Renal pelvis (tissue), 12 donors: ENCODE data around the gene NRIP2. TPM values are rescaled to one million over a fixed set of nuclear protein-coding genes. Genes with fewer than 3 reads are reported as not detected.
A peak's percentile ranks its signal among the peaks of the same experiment; 100 is the strongest.
"Not testable (repeated sequence)": the region's sequence is repeated elsewhere in the genome, so short reads cannot be mapped to it uniquely, and the experiment has no call there.

Source experiments
- DNase-seq: peaks from one replicate; pipeline ENCODE4 v3.0.0-alpha.2; 2013
- long read RNA-seq, 16 experiments: transcript quantifications; one replicate each; lab custom pipeline, GENCODE V29; 2026
- polyA plus RNA-seq, 3 donors: library from polyadenylated mRNA; unstranded; fragments of 120-200 nt; gene quantifications; one replicate each; pipeline ENCODE4 v1.2.1, GENCODE V29; 2013; ENCODE audit not compliant: insufficient read length in 3 of 3

Gene NRIP2
- 10 to 100 TPM; 30.1 to 40.6 (median 32.4) TPM for polyA plus RNA-seq
- long read RNA-seq, donor 1, transcript NRIP2-201 (6 exons, 2,746 nt) = major isoform, 11 of 11 reads
- long read RNA-seq, donor 1, partial matches to known transcripts = 0 of 11 reads
- long read RNA-seq, donor 1, other reads (novel, unspliced or antisense) = 0 of 11 reads
- long read RNA-seq, donor 2, transcript NRIP2-201 (6 exons, 2,746 nt) = major isoform, 12 of 23 reads
- long read RNA-seq, donor 2, partial matches to known transcripts = 11 of 23 reads
- long read RNA-seq, donor 2, other reads (novel, unspliced or antisense) = 0 of 23 reads
- long read RNA-seq, donor 3, transcript NRIP2-201 (6 exons, 2,746 nt) = major isoform, 12 of 12 reads
- long read RNA-seq, donor 3, partial matches to known transcripts = 0 of 12 reads
- long read RNA-seq, donor 3, other reads (novel, unspliced or antisense) = 0 of 12 reads
- long read RNA-seq, donor 4, transcript NRIP2-201 (6 exons, 2,746 nt) = major isoform, 10 of 18 reads
- long read RNA-seq, donor 4, partial matches to known transcripts = 8 of 18 reads
- long read RNA-seq, donor 4, other reads (novel, unspliced or antisense) = 0 of 18 reads
- long read RNA-seq, donor 5, partial matches to known transcripts = 0 of 4 reads
- long read RNA-seq, donor 5, other reads (novel, unspliced or antisense) = 0 of 4 reads
- long read RNA-seq, donor 6, transcript NRIP2-201 (6 exons, 2,746 nt) = major isoform, 8 of 24 reads
- long read RNA-seq, donor 6, partial matches to known transcripts = 16 of 24 reads
- long read RNA-seq, donor 6, other reads (novel, unspliced or antisense) = 0 of 24 reads
- long read RNA-seq, donor 7, transcript NRIP2-201 (6 exons, 2,746 nt) = major isoform, 11 of 18 reads
- long read RNA-seq, donor 7, partial matches to known transcripts = 7 of 18 reads
- long read RNA-seq, donor 7, other reads (novel, unspliced or antisense) = 0 of 18 reads
- long read RNA-seq, donor 8, partial matches to known transcripts = 0 of 1 reads
- long read RNA-seq, donor 8, other reads (novel, unspliced or antisense) = 0 of 1 reads
- long read RNA-seq, donor 9, transcript NRIP2-201 (6 exons, 2,746 nt) = major isoform, 11 of 24 reads
- long read RNA-seq, donor 9, partial matches to known transcripts = 13 of 24 reads
- long read RNA-seq, donor 9, other reads (novel, unspliced or antisense) = 0 of 24 reads
- long read RNA-seq, donor 10, transcript NRIP2-201 (6 exons, 2,746 nt) = major isoform, 6 of 16 reads
- long read RNA-seq, donor 10, partial matches to known transcripts = 10 of 16 reads
- long read RNA-seq, donor 10, other reads (novel, unspliced or antisense) = 0 of 16 reads
- long read RNA-seq, donor 11, transcript NRIP2-201 (6 exons, 2,746 nt) = major isoform, 6 of 47 reads
- long read RNA-seq, donor 11, partial matches to known transcripts = 41 of 47 reads
- long read RNA-seq, donor 11, other reads (novel, unspliced or antisense) = 0 of 47 reads
- long read RNA-seq, donor 12, transcript NRIP2-201 (6 exons, 2,746 nt) = major isoform, 9 of 14 reads
- long read RNA-seq, donor 12, partial matches to known transcripts = 5 of 14 reads
- long read RNA-seq, donor 12, other reads (novel, unspliced or antisense) = 0 of 14 reads
- long read RNA-seq, donor 13, transcript NRIP2-201 (6 exons, 2,746 nt) = major isoform, 7 of 7 reads
- long read RNA-seq, donor 13, partial matches to known transcripts = 0 of 7 reads
- long read RNA-seq, donor 13, other reads (novel, unspliced or antisense) = 0 of 7 reads
- long read RNA-seq, donor 14 = 0 reads
- long read RNA-seq, donor 15, transcript NRIP2-201 (6 exons, 2,746 nt) = major isoform, 7 of 7 reads
- long read RNA-seq, donor 15, partial matches to known transcripts = 0 of 7 reads
- long read RNA-seq, donor 15, other reads (novel, unspliced or antisense) = 0 of 7 reads
- long read RNA-seq, donor 16, transcript NRIP2-201 (6 exons, 2,746 nt) = major isoform, 14 of 26 reads
- long read RNA-seq, donor 16, partial matches to known transcripts = 12 of 26 reads
- long read RNA-seq, donor 16, other reads (novel, unspliced or antisense) = 0 of 26 reads

DNA sequence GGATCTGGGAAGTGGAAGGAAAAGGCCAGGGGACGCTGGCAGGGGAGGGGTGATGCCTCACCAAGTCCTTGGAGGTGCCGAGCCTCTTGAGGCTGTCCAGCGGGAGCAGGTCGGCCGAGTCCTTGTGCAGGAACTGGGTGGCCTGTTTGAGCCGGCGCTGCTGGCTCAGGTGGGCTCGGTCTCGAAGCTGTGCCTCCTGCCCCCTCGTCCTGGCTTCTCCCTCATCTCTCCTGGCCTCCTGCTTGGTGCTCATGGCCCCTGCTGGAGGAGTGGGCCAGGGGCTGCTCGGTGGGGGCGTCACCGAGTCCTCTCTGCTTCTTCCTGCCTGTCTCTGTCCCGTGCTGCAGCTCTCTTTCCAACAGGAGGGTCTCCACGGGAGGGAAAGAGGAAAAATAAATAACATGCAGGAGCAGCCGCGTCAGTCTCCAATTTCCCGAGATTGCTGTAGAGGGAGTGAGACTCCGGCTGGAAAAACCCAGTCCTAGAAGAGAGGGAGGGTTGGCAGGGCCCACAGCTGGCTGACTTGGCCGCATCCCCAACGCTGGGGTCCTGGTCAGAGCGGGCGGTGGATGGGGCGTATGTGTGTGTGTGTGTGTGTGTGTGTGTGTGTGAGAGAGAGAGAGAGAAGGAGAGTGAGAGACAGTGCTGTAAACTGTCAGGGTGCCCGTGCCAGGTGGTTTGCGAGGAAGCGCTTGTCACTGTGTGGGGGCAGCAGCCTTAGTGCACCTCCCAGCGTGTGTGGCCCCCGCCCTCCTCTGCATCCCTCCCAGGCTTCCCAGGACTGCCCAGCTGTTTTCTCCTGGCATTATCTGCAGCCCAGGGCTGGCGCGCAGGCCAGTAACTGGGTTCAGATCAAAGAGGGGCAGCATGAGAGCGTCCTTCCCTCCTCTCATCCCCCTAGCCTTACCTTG, at the start of gene NRIP2:
Gene NRIP2 (minus strand): TSS at position 455 of the 911 bp plus-strand sequence. CDS start 52 bp downstream, at position 403.
- peak; percentile 84 for DNase-seq

DNA sequence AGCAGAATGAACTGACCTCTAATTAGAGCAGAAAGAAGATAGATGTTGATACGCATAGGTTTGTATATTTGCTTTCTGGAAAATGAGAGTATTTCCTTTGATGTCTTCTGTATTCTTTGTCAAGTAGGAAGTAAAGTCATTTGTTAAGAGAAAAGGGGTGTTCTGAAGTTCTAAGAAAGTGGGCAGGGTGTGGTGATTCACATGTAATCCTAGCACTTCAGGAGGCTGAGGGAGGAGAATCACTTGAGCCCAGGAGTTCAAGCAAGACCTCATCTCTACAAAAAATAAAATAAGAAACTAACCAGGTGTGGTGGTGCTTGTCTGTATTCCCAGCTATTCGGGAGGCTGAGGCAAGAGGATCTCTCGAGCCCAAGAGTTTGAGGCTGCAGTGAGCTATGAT, 45.0 kb upstream of the NRIP2 start:
- no peak for DNase-seq

DNA sequence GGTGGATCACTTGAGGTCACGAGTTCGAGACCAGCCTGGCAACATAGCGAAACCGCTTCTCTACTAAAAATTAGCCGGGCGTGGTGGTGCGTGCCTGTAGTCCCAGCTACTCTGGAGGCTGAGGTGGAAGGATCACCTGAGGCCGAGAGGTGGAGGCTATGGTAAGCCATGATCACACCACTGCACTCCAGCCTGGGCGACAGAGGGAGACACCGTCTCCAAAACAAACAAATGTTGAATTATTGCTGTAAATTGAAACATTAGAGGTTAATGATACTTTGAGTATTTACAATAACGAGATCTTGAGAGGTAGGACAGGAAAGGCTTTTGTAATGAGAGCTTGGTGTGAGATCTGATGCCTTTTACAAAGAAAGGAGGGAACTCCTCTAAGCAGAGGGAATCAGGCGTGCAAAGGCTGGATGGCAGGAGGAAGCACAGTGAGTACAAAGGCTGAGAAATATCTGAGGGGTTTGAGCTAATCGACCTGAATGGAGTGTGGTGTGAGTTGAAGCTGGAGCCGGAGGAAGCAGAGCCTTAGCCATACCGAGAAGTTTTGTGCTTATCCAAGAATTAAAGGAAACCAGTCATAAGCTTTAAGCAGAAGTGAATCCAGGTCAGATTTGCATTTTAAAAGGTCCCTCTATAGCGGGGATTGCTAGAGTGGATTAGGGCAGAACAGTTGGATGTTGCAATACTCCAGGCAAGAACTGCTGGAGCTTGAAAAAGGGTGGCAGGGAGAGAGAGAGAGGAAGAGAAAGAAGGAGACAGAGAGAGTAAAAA, 43.3 kb upstream of the NRIP2 start:
- no peak for DNase-seq

- peak; percentile 90 for DNase-seq
Observed at GRCh38 chr12:2877047-2877952, 42.5 kb upstream of the NRIP2 start, which contains the start of the genes FOXM1 and RHNO1. TSS of gene FOXM1 (minus strand) at chr12:2877174. CDS start at chr12:2874478, 2,696 bp downstream. TSS of gene RHNO1 (plus strand) at chr12:2877223. CDS start at chr12:2885367, 8,144 bp downstream.

- DNase-seq = no peak
Observed at GRCh38 chr12:2876431-2877046, 41.7 kb upstream of the NRIP2 start.

DNA sequence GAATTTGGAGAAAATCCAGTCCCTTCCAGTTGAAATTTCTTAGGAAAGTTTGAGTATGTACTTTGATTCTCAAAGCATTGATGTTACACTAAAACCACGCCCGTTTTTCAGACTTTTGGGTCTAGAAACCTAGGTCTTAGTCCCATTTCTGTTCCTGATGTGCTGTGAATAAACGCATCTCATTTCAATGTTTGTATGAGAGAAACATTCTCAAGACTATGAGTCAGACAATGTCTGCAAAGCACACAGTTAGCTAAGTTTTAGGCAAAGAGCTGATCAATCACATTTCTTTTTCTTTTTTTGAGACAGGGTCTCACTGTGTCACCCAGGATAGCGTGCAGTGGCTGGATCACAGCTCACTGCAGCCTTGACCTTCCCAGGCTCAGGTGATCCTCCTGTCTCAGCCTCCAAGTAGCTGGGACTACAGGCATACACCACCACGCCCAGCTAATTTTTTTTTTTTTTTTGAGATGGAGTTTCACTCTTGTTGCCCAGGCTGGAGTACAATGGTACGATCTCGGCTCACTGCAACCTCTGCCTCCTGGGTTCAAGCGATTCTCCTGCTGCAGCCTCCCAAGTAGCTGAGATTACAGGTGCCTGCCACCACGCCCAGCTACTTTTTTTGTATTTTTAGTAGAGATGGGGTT, 34.3 kb upstream of the NRIP2 start:
- DNase-seq = not testable (repeated sequence)

DNA sequence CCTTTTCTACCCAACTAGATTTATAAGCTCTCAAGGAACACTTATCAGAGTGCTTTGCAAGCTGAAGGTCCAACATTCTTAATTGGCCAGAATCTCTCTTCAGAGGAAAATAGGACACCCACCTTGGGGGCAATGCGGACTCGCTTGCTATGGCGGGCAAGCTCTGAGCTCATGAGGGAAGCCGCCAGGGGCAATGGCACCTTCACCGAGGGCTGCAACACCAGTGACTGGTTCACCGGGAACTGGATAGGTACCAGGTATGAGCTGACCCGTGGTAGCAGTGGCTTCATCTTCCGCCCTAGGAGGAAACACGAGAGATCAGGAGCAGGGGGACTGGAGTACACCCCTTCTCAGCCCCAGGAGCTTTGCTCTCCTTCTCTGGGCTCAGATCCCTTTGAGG, 29.4 kb upstream of the NRIP2 start:
- DNase-seq = no peak

DNA sequence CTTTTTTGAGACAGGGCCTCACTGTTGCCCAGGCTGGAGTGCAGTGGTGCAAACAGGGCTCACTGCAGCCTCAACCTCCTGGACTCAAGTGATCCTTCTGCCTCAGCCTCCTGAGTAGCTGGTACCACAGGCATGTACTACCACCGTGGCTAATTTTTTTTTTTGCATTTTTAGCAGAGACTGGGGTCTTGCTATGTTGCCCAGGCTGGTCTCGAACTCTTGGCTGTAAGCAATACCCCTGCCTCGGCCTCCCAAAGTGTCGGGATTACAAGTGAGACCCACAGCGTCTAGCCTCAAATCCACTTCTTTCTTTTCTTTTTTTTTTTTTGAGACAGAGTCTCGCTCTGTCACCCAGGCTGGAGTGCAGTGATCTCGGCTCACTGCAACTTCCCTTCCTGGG, 28.6 kb upstream of the NRIP2 start:
- not testable (repeated sequence) for DNase-seq

- no peak for DNase-seq
Observed at GRCh38 chr12:2862876-2863275, 28.0 kb upstream of the NRIP2 start.

GRCh38 chr12:2860170-2860569, 25.3 kb upstream of the NRIP2 start:
- DNase-seq = no peak

GRCh38 chr12:2858944-2859421, 24.1 kb upstream of the NRIP2 start:
- no peak for DNase-seq

DNA sequence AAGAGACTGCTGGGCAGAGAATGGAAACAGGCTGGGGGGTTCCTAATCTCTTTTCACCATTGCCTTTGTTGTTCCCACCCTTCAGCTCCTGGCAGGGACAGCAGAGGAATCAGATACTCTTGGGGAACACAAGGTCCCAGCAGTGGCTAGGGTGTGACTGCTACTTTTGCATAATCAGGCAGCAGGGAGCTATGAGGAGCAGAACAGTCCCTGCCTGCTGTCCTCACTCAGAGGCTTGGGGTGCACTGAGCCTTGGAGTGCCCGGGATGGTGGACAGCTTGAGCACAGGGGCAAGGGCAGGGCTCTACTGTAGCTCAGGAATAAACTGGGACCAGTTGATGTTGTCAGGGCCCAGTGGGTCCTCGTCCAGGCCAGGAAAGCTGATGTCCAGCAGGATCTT, 23.5 kb upstream of the NRIP2 start:
- no peak for DNase-seq

DNA sequence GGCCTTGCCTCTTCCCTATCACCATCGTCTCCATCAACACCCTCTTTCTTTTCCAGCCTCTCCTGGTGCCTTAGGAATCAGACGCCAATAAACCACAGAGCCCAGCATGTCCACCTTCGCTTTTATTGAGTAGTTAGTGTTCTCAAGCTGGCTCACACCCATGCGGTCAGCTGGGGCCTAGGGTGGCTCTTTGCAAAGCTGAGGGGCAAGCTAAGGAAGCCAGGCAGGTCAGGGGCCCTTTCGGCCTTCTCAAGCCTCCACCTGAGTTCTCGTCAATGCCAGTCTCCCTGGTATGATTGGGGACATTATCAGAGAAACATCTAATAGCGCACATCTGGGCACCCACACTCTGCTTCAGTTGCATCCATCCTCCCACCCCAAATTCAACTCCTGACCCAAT, 22.7 kb upstream of the NRIP2 start:
- DNase-seq = no peak

DNA sequence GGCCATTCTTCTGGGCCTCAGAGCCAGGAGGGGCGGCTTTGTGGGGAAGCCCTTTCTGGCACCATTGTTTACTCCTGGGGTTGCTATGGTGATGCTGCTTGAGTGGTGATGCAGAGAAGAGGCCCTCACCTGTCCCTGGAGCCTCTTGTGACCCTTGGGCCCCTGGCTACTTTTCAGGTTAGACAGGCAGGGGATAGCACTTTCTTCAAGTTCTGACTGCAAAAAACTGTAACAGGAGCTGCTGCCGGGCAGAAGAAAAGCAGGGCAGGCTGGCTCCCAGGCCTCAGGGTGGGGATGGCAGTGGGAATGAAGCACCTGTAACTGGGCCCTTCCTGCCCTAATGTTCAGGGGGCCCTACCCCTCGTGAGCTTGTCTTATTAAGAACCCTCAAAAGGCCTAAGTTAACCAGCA, 22.2 kb upstream of the NRIP2 start, which contains the start of gene TEX52:
Gene TEX52 (minus strand): TSS at position 19 of the 411 bp plus-strand sequence. CDS start 13 bp downstream, at position 6.
- DNase-seq = no peak

- no peak for DNase-seq
Observed at GRCh38 chr12:2856051-2856450, 21.2 kb upstream of the NRIP2 start.

DNA sequence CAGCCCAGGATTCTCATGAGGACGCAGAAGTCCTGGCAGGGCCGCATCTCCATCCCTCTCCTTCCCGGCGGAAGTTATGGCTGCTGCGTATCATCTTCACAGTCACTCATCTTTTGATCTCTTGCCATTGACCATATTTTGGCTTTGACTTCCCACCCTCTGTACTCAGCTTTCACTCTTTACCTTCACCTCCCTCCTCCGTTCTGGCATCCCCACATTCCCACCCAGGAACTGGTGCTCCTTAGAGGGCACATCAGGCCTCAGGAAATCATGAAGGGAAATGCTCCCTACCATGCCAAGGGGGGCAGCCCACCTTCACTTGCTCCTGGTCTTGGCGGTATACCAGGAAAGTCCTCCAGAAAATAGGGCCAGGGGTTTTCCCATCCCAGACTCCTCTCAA, 20.7 kb upstream of the NRIP2 start:
- no peak for DNase-seq
